ENCODE data around the gene AGBL4.

Gene AGBL4

DNA sequence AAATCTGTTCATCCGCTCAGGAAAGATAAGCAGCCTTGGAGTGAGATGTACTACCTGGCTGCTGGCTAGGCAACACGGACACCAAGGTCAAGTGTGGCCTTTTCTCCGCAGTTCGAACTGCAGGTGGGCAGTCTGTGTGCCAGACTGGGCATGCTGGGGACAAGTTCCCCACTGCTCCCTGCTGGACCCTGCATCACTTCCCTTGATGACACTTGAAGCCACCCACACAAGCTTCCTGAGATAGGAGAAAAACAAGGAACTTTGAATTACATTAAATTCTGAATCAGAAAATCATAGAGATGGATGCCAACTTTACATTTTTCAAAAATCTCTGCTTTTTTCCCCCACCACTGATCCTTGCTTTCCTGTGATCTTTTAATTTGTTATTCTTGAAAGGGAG lies 1285.4 kb downstream of the AGBL4 start:
- DNase-seq (ENCODE audit: low spot score) = no peak
- no peak for FAIRE-seq

- DNase-seq (ENCODE audit: low spot score) = no peak
- FAIRE-seq = no peak
Measured at GRCh38 chr1:48735796-48736195, 1288.0 kb downstream of the AGBL4 start.

- no peak for FAIRE-seq
- no peak for DNase-seq (ENCODE audit: low spot score)
Measured at GRCh38 chr1:48730164-48730910, 1293.4 kb downstream of the AGBL4 start.

- DNase-seq (ENCODE audit: low spot score) (no peak), FAIRE-seq (no peak)
Measured at GRCh38 chr1:48728584-48728983, 1295.2 kb downstream of the AGBL4 start.

DNA sequence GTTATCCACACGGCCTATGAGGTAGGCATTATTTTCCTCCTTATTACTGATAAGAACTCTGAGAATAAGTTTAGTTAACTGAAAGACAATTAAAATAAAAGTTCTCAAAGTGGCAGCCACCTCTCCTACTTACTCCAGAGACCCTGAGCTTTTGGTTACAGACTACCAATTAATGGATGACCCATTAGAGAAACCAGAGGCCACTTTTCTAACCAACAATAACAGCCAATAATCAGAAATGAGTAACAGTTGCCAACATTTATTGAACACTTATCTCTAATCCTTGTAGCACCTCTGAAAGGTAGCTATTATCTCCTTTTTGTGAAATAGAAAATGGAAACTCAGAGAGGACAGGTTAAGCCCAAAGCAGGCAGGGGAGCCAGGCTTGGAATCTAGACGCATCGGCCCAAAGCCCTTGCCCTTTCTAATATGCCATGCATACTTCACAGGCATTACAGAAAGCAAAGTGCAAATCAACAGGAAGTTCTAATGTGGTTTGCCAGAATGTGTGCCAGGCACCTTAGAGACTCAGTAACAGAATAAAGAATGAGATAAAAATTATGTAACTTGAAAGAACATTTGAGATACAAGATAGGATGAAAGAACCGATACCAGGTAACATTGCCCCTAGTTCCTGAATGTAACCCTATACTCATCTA lies 1297.1 kb downstream of the AGBL4 start:
- DNase-seq (ENCODE audit: low spot score) (no peak), FAIRE-seq (no peak)

DNA sequence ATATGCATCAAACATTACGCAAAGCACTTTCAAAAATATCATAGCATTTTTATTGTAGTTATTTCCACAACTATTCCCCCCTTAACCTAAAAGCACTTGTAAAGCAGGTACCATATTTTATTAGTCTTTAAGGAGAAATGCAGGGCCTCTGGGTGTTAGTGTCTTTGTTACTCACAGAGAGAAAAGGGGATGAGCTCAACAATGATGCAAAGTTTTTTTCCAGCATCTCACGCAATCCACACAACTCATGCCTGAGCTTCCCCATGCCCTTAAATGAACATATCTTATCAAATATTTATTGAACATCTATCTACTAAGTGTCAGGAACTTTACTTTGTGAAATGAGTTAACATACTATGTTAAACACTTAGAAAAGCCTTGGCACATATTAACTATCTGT lies 1297.6 kb downstream of the AGBL4 start:
- FAIRE-seq = no peak
- no peak for DNase-seq (ENCODE audit: low spot score)

- no peak for DNase-seq (ENCODE audit: low spot score)
- FAIRE-seq = no peak
Measured at GRCh38 chr1:48725341-48726046, 1298.3 kb downstream of the AGBL4 start.

DNA sequence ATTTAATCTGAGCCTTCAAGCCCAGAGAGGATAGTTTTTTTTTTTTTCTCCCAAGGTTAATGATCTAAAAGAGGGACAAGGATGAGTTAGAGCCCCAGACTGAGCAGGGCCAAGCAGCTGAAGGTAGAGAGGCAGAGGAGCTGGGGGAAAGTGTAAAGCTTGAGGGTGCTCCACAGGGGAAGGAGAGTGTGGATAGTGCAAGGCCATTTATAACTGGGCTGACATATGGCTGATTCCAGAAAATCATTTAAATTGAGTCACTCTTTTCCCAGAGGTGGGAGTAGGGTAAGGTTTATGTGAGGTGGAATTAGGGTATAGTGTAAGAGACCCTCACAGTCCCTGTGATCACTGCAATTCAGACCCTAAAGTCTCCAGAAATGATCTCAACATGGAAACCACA lies 1302.8 kb downstream of the AGBL4 start:
- DNase-seq (ENCODE audit: low spot score) = no peak

GRCh38 chr1:48718705-48719104 lies 1305.0 kb downstream of the AGBL4 start:
- no peak for DNase-seq (ENCODE audit: low spot score)
- no peak for FAIRE-seq

More for the DNA sequence above, 1302.8 kb downstream of the AGBL4 start:
- FAIRE-seq = no peak

- no peak for DNase-seq (ENCODE audit: low spot score)
- FAIRE-seq = no peak
Measured at GRCh38 chr1:48718116-48718630, 1305.6 kb downstream of the AGBL4 start.

DNA sequence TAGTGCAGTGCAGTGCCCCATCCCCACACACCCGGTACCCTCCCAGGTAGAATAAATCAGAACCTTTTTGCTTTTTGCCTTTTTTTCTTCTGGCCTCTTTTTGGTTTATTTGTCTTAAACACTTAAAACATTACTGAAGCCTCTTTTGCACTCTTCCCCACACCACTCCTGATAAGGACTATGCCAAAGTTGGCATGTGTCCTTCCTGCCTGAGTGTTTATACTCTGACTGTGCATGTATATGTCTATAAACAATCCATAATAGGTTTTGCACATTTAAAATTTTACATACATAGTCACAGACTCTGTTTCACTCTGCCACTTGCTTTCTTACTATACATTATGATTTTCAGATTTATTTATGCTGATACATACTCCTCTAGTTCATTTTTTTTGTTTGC lies 1306.7 kb downstream of the AGBL4 start:
- no peak for FAIRE-seq
- no peak for DNase-seq (ENCODE audit: low spot score)

DNA sequence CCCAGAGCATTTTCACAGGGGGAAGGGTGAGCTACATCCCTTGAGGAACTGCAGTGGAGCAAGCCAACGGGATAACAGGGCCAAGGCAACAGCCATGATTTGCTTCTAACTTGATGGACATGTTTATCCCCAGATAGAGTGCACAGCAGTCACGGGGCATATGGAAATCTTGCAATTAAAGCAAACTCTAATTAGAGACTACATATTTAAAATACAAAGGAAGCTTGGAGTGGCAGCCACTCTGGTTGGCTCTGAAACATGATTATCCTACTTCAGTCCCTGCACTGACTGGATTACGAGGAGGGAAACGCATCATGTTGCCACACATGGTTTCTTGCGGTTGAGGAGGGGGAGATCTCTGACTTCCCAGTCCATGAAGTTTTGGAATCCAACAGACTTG lies 1307.8 kb downstream of the AGBL4 start:
- FAIRE-seq (no peak), DNase-seq (ENCODE audit: low spot score) (no peak)

- DNase-seq (ENCODE audit: low spot score) = no peak
- no peak for FAIRE-seq
Measured at GRCh38 chr1:48710915-48711314, 1312.8 kb downstream of the AGBL4 start.

DNA sequence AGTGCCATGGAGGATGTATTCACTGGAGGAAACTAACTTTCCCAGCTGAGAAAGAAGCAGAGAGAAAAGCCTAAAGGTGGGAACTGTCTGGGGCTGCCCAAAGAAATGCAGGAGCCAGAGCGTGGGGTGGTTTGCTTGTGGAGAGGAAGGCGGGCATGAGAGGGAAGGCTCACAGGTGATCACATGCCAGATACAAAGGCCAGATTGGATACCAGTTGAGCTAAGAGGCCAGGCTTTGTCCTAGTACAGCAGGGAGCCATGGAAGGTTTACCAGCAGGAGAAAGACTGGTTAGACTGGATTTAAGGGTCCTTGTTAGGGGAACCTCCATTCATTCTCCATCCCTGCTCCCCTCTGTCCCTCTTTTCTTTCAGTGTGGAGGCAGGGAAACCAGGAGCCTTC lies 1313.4 kb downstream of the AGBL4 start:
- DNase-seq (ENCODE audit: low spot score) (no peak), FAIRE-seq (no peak)

DNA sequence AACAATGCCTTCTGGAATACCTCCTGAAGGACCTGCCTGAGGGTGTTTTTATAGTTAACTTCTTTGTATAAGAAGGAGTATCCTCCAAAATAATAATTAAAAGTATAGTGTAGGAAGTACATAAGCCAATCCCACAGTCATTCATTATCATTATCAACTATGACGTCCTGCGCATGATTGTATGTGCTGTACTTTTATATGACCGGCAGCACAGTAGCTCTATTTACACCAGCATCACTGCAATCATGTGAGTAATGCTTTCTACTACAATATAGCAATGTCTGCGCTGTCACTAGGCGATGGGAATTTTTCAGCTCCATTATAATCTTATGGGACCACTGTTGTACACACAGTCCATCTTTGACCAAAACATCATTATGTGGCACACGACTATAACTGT lies 1319.0 kb downstream of the AGBL4 start:
- DNase-seq (ENCODE audit: low spot score) = no peak
- FAIRE-seq = no peak

DNA sequence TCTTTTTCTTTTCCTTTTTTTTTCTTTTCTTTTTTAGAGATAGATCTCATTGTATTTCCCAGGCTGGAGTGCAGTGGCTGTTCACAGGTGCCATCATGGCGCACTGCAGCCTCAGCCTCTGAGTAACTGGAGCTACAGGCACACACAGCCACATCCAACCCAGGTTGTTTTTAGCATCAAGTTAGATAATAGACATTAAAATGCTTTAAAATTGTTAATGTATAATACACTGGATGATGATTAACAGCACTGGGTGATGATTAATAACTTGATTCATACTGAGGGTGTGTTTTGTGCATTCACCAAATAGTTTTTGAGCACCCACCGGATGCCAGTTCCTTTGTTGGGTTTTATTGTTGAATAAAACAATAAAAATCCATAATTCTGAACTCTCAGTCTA lies 1322.3 kb downstream of the AGBL4 start:
- FAIRE-seq = peak; percentile 91
- DNase-seq (ENCODE audit: low spot score) = peak; percentile 52

DNA sequence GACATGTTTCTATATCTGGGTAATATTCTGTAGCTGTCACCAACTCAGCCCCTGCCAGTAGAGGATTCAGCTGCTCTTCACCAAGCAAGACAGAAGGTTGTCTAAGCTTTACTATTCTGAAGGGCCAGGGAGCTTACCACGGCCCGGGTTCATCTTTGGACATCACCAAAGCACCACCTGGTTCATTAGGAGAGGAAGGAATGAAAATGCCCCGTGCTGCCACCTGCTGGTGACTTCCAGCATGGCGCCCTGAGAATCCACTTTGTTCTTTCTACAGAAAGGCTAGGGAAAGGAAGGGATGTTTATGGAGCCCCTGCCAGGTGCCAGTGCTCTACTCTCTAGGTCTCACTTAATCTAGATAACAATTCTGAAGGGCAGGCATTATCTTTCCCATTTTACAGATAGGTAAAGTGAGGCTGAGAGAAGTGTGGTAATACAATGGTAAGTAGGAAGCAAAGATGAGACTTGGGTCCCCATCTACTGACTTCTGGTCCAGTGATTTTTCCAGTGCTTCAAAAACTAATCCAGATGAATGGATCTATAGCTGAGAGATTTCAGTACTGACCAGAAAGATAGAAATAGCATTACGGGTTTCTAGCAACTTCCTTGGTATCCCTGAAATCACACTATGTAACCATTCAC lies 1326.6 kb downstream of the AGBL4 start:
- DNase-seq (ENCODE audit: low spot score) (peak; percentile 20), FAIRE-seq (no peak)

- DNase-seq (ENCODE audit: low spot score) (no peak), FAIRE-seq (no peak)
Measured at GRCh38 chr1:48695161-48695560, 1328.6 kb downstream of the AGBL4 start.

GRCh38 chr1:48693674-48694320 lies 1330.0 kb downstream of the AGBL4 start:
- DNase-seq (ENCODE audit: low spot score) = no peak
- FAIRE-seq = no peak

DNA sequence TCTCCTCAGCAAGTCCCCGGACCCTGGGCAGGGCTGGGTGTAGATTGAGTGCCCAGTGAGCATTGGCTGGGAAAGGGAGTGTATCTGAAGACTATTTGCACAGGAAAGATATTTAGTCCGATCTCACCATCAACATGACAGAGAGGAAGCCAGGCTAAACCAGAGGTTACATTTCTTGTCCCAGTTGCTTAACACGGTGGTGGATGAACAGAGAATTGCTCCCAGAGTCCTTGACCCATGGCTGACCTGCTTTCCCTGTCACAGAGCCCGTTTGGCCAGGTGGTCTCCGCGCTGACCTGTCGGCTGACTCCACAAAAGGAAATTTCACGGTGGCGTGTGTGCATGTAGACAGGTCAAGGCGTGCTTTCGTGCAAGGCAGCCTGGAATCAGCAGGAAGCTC lies 1330.6 kb downstream of the AGBL4 start:
- DNase-seq (ENCODE audit: low spot score) (no peak), FAIRE-seq (no peak)

DNA sequence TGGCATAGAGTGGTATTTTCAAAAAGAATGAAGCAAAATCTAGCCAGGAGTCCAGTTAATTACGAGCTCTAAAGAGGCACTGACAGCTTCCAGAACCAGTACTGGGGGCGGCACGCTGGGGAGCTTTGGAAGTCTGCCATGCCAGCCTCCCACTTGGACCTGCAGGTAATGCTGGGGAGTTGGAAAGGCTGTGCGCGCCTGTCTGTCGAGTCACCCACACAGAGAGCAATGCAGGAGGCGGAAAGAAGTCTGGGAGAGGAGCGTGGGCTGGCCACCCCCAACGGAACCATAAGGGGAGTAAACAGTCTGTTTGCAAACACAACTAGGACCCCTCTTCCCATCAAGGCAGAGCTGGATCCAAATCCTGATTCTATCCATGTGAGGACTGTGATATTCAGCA lies 1331.5 kb downstream of the AGBL4 start:
- no peak for FAIRE-seq
- DNase-seq (ENCODE audit: low spot score) = no peak

Measured in RCC 7860 (cell line).